Measurements from ENCODE around the gene MT1HL1. TPM values are rescaled to one million over a fixed set of nuclear protein-coding genes. Genes with fewer than 3 reads are reported as not detected.

The MT1HL1 gene
- total RNA-seq, 1 experiment from 2014 or later = not detected

DNA sequence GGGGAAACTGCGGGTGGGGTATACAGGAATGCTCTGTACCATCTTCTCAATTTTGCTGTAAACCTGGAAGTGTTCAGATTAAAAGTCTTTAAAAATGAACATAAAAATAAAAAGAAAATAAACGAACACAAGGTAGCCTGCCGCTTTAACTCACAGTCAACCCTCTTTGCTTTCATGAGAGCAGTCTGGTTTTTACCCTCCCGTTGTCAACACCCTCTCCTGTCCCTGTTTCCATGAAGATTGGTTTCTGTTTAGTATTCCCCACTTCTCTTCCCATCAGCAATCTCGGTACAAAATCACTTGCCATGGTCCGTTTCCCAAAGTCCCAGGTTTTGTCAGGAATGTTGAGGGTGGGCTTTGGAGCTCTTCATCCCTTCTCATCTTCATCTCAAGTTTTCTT is 28.8 kb downstream of the MT1HL1 start:
- Mint-ChIP-seq H3K27ac (no peak overlapping the region), H3K27me3 (ENCODE audit: low read depth) (no peaks in the 10 kb centered on the region; the same call in 1 of the 2 replicates), H3K9me3 (peaks cover 8% of the 10 kb centered on the region), H3K36me3 (no peaks in the 10 kb centered on the region), H3K4me1 (no peaks in the 10 kb centered on the region), H3K4me3 (no peak overlapping the region)
- TF ChIP-seq NFYB (CRISPR knock-in tag; conservative IDR thresholded peaks at IDR 0.05; ENCODE audit: low read depth) = no peak
- no peak for TF ChIP-seq NFE2L1 (CRISPR knock-in tag; IDR thresholded peaks at IDR 0.05)
- TF ChIP-seq TP53 (CRISPR knock-in tag; IDR thresholded peaks at IDR 0.05) = no peak
- TF ChIP-seq ZNF671 (CRISPR knock-in tag; IDR thresholded peaks at IDR 0.05) = no peak
- TF ChIP-seq ZNF263 (CRISPR knock-in tag; IDR thresholded peaks at IDR 0.05; ENCODE audit: low read depth) = no peak
- TF ChIP-seq GABPB1 (CRISPR knock-in tag; IDR thresholded peaks at IDR 0.05) = no peak
- TF ChIP-seq, protein P1, sequence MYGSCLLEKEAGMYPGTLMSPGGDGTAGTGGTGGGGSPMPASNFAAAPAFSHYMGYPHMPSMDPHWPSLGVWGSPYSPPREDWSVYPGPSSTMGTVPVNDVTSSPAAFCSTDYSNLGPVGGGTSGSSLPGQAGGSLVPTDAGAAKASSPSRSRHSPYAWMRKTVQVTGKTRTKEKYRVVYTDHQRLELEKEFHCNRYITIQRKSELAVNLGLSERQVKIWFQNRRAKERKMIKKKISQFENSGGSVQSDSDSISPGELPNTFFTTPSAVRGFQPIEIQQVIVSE (CRISPR knock-in tag; IDR thresholded peaks at IDR 0.05; ENCODE audit: borderline replicate concordance) = no peak
- TF ChIP-seq SOX15 (CRISPR knock-in tag; IDR thresholded peaks at IDR 0.05) = no peak
- TF ChIP-seq, protein P2, sequence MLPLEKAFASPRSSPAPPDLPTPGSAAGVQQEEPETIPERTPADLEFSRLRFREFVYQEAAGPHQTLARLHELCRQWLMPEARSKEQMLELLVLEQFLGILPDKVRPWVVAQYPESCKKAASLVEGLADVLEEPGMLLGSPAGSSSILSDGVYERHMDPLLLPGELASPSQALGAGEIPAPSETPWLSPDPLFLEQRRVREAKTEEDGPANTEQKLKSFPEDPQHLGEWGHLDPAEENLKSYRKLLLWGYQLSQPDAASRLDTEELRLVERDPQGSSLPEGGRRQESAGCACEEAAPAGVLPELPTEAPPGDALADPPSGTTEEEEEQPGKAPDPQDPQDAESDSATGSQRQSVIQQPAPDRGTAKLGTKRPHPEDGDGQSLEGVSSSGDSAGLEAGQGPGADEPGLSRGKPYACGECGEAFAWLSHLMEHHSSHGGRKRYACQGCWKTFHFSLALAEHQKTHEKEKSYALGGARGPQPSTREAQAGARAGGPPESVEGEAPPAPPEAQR (CRISPR knock-in tag; IDR thresholded peaks at IDR 0.05) = no peak
- no peak for TF ChIP-seq CREM (CRISPR knock-in tag; IDR thresholded peaks at IDR 0.05)
- TF ChIP-seq, protein P3, sequence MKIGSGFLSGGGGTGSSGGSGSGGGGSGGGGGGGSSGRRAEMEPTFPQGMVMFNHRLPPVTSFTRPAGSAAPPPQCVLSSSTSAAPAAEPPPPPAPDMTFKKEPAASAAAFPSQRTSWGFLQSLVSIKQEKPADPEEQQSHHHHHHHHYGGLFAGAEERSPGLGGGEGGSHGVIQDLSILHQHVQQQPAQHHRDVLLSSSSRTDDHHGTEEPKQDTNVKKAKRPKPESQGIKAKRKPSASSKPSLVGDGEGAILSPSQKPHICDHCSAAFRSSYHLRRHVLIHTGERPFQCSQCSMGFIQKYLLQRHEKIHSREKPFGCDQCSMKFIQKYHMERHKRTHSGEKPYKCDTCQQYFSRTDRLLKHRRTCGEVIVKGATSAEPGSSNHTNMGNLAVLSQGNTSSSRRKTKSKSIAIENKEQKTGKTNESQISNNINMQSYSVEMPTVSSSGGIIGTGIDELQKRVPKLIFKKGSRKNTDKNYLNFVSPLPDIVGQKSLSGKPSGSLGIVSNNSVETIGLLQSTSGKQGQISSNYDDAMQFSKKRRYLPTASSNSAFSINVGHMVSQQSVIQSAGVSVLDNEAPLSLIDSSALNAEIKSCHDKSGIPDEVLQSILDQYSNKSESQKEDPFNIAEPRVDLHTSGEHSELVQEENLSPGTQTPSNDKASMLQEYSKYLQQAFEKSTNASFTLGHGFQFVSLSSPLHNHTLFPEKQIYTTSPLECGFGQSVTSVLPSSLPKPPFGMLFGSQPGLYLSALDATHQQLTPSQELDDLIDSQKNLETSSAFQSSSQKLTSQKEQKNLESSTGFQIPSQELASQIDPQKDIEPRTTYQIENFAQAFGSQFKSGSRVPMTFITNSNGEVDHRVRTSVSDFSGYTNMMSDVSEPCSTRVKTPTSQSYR (CRISPR knock-in tag; IDR thresholded peaks at IDR 0.05) = no peak
- TF ChIP-seq, protein P4, sequence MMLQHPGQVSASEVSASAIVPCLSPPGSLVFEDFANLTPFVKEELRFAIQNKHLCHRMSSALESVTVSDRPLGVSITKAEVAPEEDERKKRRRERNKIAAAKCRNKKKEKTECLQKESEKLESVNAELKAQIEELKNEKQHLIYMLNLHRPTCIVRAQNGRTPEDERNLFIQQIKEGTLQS (CRISPR knock-in tag; conservative IDR thresholded peaks at IDR 0.05) = no peak
- no peak for TF ChIP-seq ZNF219 (CRISPR knock-in tag; IDR thresholded peaks at IDR 0.05; ENCODE audit: borderline replicate concordance)
- TF ChIP-seq, protein P5, sequence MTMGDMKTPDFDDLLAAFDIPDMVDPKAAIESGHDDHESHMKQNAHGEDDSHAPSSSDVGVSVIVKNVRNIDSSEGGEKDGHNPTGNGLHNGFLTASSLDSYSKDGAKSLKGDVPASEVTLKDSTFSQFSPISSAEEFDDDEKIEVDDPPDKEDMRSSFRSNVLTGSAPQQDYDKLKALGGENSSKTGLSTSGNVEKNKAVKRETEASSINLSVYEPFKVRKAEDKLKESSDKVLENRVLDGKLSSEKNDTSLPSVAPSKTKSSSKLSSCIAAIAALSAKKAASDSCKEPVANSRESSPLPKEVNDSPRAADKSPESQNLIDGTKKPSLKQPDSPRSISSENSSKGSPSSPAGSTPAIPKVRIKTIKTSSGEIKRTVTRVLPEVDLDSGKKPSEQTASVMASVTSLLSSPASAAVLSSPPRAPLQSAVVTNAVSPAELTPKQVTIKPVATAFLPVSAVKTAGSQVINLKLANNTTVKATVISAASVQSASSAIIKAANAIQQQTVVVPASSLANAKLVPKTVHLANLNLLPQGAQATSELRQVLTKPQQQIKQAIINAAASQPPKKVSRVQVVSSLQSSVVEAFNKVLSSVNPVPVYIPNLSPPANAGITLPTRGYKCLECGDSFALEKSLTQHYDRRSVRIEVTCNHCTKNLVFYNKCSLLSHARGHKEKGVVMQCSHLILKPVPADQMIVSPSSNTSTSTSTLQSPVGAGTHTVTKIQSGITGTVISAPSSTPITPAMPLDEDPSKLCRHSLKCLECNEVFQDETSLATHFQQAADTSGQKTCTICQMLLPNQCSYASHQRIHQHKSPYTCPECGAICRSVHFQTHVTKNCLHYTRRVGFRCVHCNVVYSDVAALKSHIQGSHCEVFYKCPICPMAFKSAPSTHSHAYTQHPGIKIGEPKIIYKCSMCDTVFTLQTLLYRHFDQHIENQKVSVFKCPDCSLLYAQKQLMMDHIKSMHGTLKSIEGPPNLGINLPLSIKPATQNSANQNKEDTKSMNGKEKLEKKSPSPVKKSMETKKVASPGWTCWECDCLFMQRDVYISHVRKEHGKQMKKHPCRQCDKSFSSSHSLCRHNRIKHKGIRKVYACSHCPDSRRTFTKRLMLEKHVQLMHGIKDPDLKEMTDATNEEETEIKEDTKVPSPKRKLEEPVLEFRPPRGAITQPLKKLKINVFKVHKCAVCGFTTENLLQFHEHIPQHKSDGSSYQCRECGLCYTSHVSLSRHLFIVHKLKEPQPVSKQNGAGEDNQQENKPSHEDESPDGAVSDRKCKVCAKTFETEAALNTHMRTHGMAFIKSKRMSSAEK (CRISPR knock-in tag; IDR thresholded peaks at IDR 0.05; ENCODE audit: borderline replicate concordance) = no peak
- no peak for TF ChIP-seq RORB (CRISPR knock-in tag; IDR thresholded peaks at IDR 0.05)
- TF ChIP-seq NR1H2 (CRISPR knock-in tag; IDR thresholded peaks at IDR 0.05) = no peak
- no peak for TF ChIP-seq ZNF396 (CRISPR knock-in tag; IDR thresholded peaks at IDR 0.05; ENCODE audit: borderline replicate concordance)
- TF ChIP-seq, protein P6, sequence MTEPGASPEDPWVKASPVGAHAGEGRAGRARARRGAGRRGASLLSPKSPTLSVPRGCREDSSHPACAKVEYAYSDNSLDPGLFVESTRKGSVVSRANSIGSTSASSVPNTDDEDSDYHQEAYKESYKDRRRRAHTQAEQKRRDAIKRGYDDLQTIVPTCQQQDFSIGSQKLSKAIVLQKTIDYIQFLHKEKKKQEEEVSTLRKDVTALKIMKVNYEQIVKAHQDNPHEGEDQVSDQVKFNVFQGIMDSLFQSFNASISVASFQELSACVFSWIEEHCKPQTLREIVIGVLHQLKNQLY (CRISPR knock-in tag; IDR thresholded peaks at IDR 0.05) = no peak
- TF ChIP-seq, protein P7, sequence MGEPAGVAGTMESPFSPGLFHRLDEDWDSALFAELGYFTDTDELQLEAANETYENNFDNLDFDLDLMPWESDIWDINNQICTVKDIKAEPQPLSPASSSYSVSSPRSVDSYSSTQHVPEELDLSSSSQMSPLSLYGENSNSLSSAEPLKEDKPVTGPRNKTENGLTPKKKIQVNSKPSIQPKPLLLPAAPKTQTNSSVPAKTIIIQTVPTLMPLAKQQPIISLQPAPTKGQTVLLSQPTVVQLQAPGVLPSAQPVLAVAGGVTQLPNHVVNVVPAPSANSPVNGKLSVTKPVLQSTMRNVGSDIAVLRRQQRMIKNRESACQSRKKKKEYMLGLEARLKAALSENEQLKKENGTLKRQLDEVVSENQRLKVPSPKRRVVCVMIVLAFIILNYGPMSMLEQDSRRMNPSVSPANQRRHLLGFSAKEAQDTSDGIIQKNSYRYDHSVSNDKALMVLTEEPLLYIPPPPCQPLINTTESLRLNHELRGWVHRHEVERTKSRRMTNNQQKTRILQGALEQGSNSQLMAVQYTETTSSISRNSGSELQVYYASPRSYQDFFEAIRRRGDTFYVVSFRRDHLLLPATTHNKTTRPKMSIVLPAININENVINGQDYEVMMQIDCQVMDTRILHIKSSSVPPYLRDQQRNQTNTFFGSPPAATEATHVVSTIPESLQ (CRISPR knock-in tag; IDR thresholded peaks at IDR 0.05) = no peak
- TF ChIP-seq NFATC4 (CRISPR knock-in tag; IDR thresholded peaks at IDR 0.05) = no peak
- DNase-seq (ENCODE audit: low spot score) = no peak
- no peak for ATAC-seq
- POLR2A ChIA-PET = interaction anchor here (0.6 kb wide), 1 partner anchor 836 kb away, joined by 3 read pairs; no protein-coding TSS in a partner anchor
- CTCF ChIA-PET = no interaction called here
